HEK293 (cell line): ENCODE results near the gene FSTL3.

ENCODE experiments used
- CTCF ChIA-PET: fragments of 350-600 bp; formaldehyde crosslinking; extraction: SDS; loops from one replicate; lab custom pipeline; 2021; ENCODE audit warnings: antibody characterized with exemption; lab: Yijun Ruan, JAX
- POLR2A ChIA-PET: fragments of 300-600 bp; formaldehyde crosslinking; extraction: SDS; loops from one replicate; lab custom pipeline; 2020; ENCODE audit warnings: antibody characterized with exemption, inconsistent platforms; lab: Yijun Ruan, JAX
- H3K27ac ChIP-seq: fragments of 200-500 bp; sonication (Bioruptor generic); 2 replicates; pipeline ENCODE4 v1.5.1; 2014; ENCODE audit warnings: low read depth, low read length, control low read depth, inconsistent platforms; ENCODE audit errors: extremely low read depth
- H3K36me3 ChIP-seq, 2 experiments: fragments of 200-500 bp in 1 of 2; sonication (Bioruptor generic) in 1 of 2; 1 replicate in 1 of 2; 2 replicates in 1 of 2; pipeline ENCODE4 v1.5.1; 2014 to 2017; ENCODE audit warnings: inconsistent platforms in 2 of 2, low read length in 2 of 2; ENCODE audit not compliant: control insufficient read depth in 2 of 2, insufficient read depth in 1 of 2
- H3K4me1 ChIP-seq: fragments of 200-500 bp; sonication (Bioruptor generic); 2 replicates; pipeline ENCODE4 v1.5.1; 2014; ENCODE audit warnings: mild to moderate bottlenecking, low read length, inconsistent platforms; ENCODE audit not compliant: control insufficient read depth, insufficient read depth
- H3K4me3 ChIP-seq: 2 replicates; pipeline ENCODE4 v1.5.1; 2011; ENCODE audit warnings: low read depth, mild to moderate bottlenecking, control low read depth, low read length, moderate library complexity
- H3K9me3 ChIP-seq: fragments of 200-500 bp; sonication (Bioruptor generic); 2 replicates; pipeline ENCODE4 v1.5.1; 2014; ENCODE audit warnings: low read depth, low read length, inconsistent platforms; ENCODE audit not compliant: control insufficient read depth, insufficient read depth
- BCL6B ChIP-seq: fragments of 450-650 bp; formaldehyde crosslinking; IDR thresholded peaks from 2 replicates; pipeline ENCODE4 v1.5.1; 2017; ENCODE audit warnings: missing biosample characterization, missing genetic modification characterization
- EGR2 ChIP-seq: fragments of 450-650 bp; formaldehyde crosslinking; IDR thresholded peaks from 2 replicates; pipeline ENCODE4 v1.5.1; 2016; ENCODE audit warnings: low read depth, missing biosample characterization, missing genetic modification characterization
- FEZF1 ChIP-seq: fragments of 450-650 bp; formaldehyde crosslinking; IDR thresholded peaks from 2 replicates; pipeline ENCODE4 v1.5.1; 2016; ENCODE audit warnings: missing biosample characterization, missing genetic modification characterization
- KLF1 ChIP-seq: fragments of 450-650 bp; formaldehyde crosslinking; IDR thresholded peaks from 2 replicates; pipeline ENCODE4 v1.5.1; 2016; ENCODE audit warnings: missing biosample characterization, missing genetic modification characterization
- KLF10 ChIP-seq: fragments of 450-650 bp; IDR thresholded peaks from 2 replicates; pipeline ENCODE4 v1.5.1; 2018; ENCODE audit warnings: missing biosample characterization, mild to moderate bottlenecking, missing genetic modification characterization
- KLF9 ChIP-seq: fragments of 450-650 bp; formaldehyde crosslinking; IDR thresholded peaks from 2 replicates; pipeline ENCODE4 v1.5.1; 2016; ENCODE audit warnings: missing biosample characterization, missing genetic modification characterization, low read depth
- SCRT1 ChIP-seq: fragments of 450-650 bp; formaldehyde crosslinking; IDR thresholded peaks from 2 replicates; pipeline ENCODE4 v1.5.1; 2016; ENCODE audit warnings: missing biosample characterization, missing genetic modification characterization, borderline replicate concordance
- SP2 ChIP-seq: fragments of 450-650 bp; formaldehyde crosslinking; IDR thresholded peaks from 2 replicates; pipeline ENCODE4 v1.5.1; 2016; ENCODE audit warnings: missing biosample characterization, missing genetic modification characterization
- ZBTB17 ChIP-seq: fragments of 450-650 bp; formaldehyde crosslinking; IDR thresholded peaks from 2 replicates; pipeline ENCODE4 v1.5.1; 2016; ENCODE audit warnings: missing biosample characterization, missing genetic modification characterization
- ZBTB26 ChIP-seq: fragments of 450-650 bp; formaldehyde crosslinking; optimal IDR thresholded peaks from 2 replicates; pipeline ENCODE3; 2016; ENCODE audit warnings: missing biosample characterization, mild to moderate bottlenecking, missing genetic modification characterization
- ZFHX2 ChIP-seq: fragments of 450-650 bp; formaldehyde crosslinking; conservative IDR thresholded peaks from 2 replicates; pipeline ENCODE4 v1.5.1; 2016; ENCODE audit warnings: missing biosample characterization, missing genetic modification characterization
- ZNF121 ChIP-seq: fragments of 450-650 bp; formaldehyde crosslinking; IDR thresholded peaks from 2 replicates; pipeline ENCODE4 v1.5.1; 2016; ENCODE audit warnings: missing biosample characterization, missing genetic modification characterization
- ZNF248 ChIP-seq: fragments of 450-650 bp; formaldehyde crosslinking; IDR thresholded peaks from 2 replicates; pipeline ENCODE4 v1.5.1; 2017; ENCODE audit warnings: missing biosample characterization, missing genetic modification characterization
- ZNF280D ChIP-seq: fragments of 450-650 bp; formaldehyde crosslinking; IDR thresholded peaks from 2 replicates; pipeline ENCODE4 v1.5.1; 2016; ENCODE audit warnings: missing biosample characterization, missing genetic modification characterization
- ZNF335 ChIP-seq: fragments of 450-650 bp; formaldehyde crosslinking; conservative IDR thresholded peaks from 2 replicates; pipeline ENCODE4 v1.5.1; 2016; ENCODE audit warnings: missing biosample characterization, missing genetic modification characterization
- ZNF529 ChIP-seq: fragments of 450-650 bp; formaldehyde crosslinking; IDR thresholded peaks from 2 replicates; pipeline ENCODE4 v1.5.1; 2017; ENCODE audit warnings: missing genetic modification characterization, missing biosample characterization; ENCODE audit not compliant: insufficient replicate concordance
- ZNF571 ChIP-seq: fragments of 450-650 bp; formaldehyde crosslinking; IDR thresholded peaks from 2 replicates; pipeline ENCODE4 v1.5.0; 2017; ENCODE audit warnings: missing biosample characterization, missing genetic modification characterization
- ZNF626 ChIP-seq: fragments of 450-650 bp; sonication (Bioruptor Pico); formaldehyde crosslinking; IDR thresholded peaks from 2 replicates; pipeline ENCODE4 v1.5.1; 2018; ENCODE audit warnings: missing biosample characterization, missing genetic modification characterization, inconsistent platforms
- ZNF664 ChIP-seq: fragments of 450-650 bp; formaldehyde crosslinking; IDR thresholded peaks from 2 replicates; pipeline ENCODE4 v1.5.1; 2016; ENCODE audit warnings: missing biosample characterization, missing genetic modification characterization
- TF ChIP-seq, protein P1 (sequence below): fragments of 450-650 bp; formaldehyde crosslinking; IDR thresholded peaks from 2 replicates; pipeline ENCODE4 v1.5.1; 2016; ENCODE audit warnings: missing biosample characterization, missing genetic modification characterization
- TF ChIP-seq, protein P2 (sequence below): fragments of 450-650 bp; formaldehyde crosslinking; IDR thresholded peaks from 2 replicates; pipeline ENCODE4 v1.5.1; 2016; ENCODE audit warnings: missing biosample characterization, missing genetic modification characterization
- TF ChIP-seq, protein P3 (sequence below): fragments of 450-650 bp; formaldehyde crosslinking; IDR thresholded peaks from 2 replicates; pipeline ENCODE4 v1.5.1; 2017; ENCODE audit warnings: missing biosample characterization, missing genetic modification characterization

FSTL3 gene

GRCh38 chr19:638906-639252 lies 37.3 kb upstream of the FSTL3 start (continued):
- TF ChIP-seq, protein P1, sequence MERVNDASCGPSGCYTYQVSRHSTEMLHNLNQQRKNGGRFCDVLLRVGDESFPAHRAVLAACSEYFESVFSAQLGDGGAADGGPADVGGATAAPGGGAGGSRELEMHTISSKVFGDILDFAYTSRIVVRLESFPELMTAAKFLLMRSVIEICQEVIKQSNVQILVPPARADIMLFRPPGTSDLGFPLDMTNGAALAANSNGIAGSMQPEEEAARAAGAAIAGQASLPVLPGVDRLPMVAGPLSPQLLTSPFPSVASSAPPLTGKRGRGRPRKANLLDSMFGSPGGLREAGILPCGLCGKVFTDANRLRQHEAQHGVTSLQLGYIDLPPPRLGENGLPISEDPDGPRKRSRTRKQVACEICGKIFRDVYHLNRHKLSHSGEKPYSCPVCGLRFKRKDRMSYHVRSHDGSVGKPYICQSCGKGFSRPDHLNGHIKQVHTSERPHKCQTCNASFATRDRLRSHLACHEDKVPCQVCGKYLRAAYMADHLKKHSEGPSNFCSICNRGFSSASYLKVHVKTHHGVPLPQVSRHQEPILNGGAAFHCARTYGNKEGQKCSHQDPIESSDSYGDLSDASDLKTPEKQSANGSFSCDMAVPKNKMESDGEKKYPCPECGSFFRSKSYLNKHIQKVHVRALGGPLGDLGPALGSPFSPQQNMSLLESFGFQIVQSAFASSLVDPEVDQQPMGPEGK (tag by site-specific recombination), result no peak
- no peak for TF ChIP-seq ZBTB17 (tag by site-specific recombination)
- no peak for TF ChIP-seq ZNF248 (tag by site-specific recombination)
- no peak for TF ChIP-seq ZNF280D (tag by site-specific recombination)
- TF ChIP-seq ZNF121 (tag by site-specific recombination), result no peak
- TF ChIP-seq ZNF529 (tag by site-specific recombination), result no peak
- no peak for TF ChIP-seq BCL6B (tag by site-specific recombination)

- ChIA-PET CTCF (no interaction called here), POLR2A (no interaction called here)
- Histone ChIP-seq H3K36me3 (no peaks in the 10 kb centered on the region), H3K27ac (no peak within 1 kb of the TSS), H3K9me3 (no peaks in the 10 kb centered on the region), H3K4me1 (no peaks in the 10 kb centered on the region), H3K4me3 (peak within 1 kb of the TSS; percentile 44)
- no peak for TF ChIP-seq SCRT1
- TF ChIP-seq, protein P1 (tag by site-specific recombination), result peak; percentile 47
- no peak for TF ChIP-seq FEZF1
- TF ChIP-seq SP2 (tag by site-specific recombination), result peak; percentile 63
- TF ChIP-seq EGR2 (tag by site-specific recombination), result peak; percentile 83
- TF ChIP-seq ZNF626 (tag by site-specific recombination), result no peak
- peak; percentile 82 for TF ChIP-seq ZBTB26 (tag by site-specific recombination)
- TF ChIP-seq, protein P2, sequence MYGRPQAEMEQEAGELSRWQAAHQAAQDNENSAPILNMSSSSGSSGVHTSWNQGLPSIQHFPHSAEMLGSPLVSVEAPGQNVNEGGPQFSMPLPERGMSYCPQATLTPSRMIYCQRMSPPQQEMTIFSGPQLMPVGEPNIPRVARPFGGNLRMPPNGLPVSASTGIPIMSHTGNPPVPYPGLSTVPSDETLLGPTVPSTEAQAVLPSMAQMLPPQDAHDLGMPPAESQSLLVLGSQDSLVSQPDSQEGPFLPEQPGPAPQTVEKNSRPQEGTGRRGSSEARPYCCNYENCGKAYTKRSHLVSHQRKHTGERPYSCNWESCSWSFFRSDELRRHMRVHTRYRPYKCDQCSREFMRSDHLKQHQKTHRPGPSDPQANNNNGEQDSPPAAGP (tag by site-specific recombination), result peak; percentile 40; the same call in 1 of the 2 replicates
- TF ChIP-seq ZFHX2 (tag by site-specific recombination), result peak; percentile 86
- TF ChIP-seq, protein P3, sequence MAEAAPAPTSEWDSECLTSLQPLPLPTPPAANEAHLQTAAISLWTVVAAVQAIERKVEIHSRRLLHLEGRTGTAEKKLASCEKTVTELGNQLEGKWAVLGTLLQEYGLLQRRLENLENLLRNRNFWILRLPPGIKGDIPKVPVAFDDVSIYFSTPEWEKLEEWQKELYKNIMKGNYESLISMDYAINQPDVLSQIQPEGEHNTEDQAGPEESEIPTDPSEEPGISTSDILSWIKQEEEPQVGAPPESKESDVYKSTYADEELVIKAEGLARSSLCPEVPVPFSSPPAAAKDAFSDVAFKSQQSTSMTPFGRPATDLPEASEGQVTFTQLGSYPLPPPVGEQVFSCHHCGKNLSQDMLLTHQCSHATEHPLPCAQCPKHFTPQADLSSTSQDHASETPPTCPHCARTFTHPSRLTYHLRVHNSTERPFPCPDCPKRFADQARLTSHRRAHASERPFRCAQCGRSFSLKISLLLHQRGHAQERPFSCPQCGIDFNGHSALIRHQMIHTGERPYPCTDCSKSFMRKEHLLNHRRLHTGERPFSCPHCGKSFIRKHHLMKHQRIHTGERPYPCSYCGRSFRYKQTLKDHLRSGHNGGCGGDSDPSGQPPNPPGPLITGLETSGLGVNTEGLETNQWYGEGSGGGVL (tag by site-specific recombination), result 0 out of 2 replicates have a peak, but pooled peaks have one; percentile 23
- TF ChIP-seq ZNF335 (tag by site-specific recombination), result peak; percentile 36; the same call in 1 of the 2 replicates
- TF ChIP-seq KLF9, result peak; percentile 75
- TF ChIP-seq ZNF571 (tag by site-specific recombination), result no peak
- TF ChIP-seq KLF10 (tag by site-specific recombination), result peak; percentile 77
- TF ChIP-seq KLF1 (tag by site-specific recombination), result peak; percentile 77
- TF ChIP-seq ZNF664 (tag by site-specific recombination), result no peak
Measured at GRCh38 chr19:639253-640160, 36.7 kb upstream of the FSTL3 start, which contains the start of gene FGF22. FGF22 (plus strand) TSS chr19:639879; CDS start chr19:639926, 47 bp downstream.
